Lower leg skin (tissue), 3 donors: ENCODE measurements around the gene AFDN.

ENCODE experiments used
- CTCF ChIP-seq, 3 donors: fragments of 450-650 bp; IDR thresholded peaks; one replicate each; pipeline ENCODE4 v1.5.1; 2016; ENCODE audit warnings: antibody characterized with exemption in 3 of 3, mild to moderate bottlenecking in 3 of 3, moderate library complexity in 2 of 3
- POLR2A ChIP-seq, 2 donors: fragments of 450-650 bp; IDR thresholded peaks; one replicate each; pipeline ENCODE4 v1.6.1; 2016 to 2017; ENCODE audit warnings: antibody characterized with exemption in 2 of 2, mild to moderate bottlenecking in 1 of 2, moderate library complexity in 1 of 2

- TF ChIP-seq CTCF (IDR thresholded peaks at IDR 0.05) (no peak), POLR2A (IDR thresholded peaks at IDR 0.05) (no peak)
Observed at GRCh38 chr6:167819576-167819975, 7.1 kb upstream of the AFDN start.
